Activated effector memory CD4-positive, alpha-beta T cell treated with anti-CD3 and anti-CD28 coated beads, Interleukin-2, amount 50 U/mL, for 16 hours (primary cell): Measurements from ENCODE around the gene SPEG.
"Not testable (repeated sequence)": the region's sequence is repeated elsewhere in the genome, so short reads cannot be mapped to it uniquely, and the experiment has no call there.

Experiments used
- DNase-seq: peaks from one replicate; pipeline ENCODE4 v3.0.0-alpha.2; 2020

SPEG gene

GRCh38 chr2:219434718-219435525, at the start of gene SPEG:
Gene SPEG (plus strand): TSS chr2:219434843. CDS start chr2:219434978, 135 bp downstream.
- no peak for DNase-seq

GRCh38 chr2:219384859-219385258, 49.8 kb upstream of the SPEG start:
- DNase-seq: no peak

- DNase-seq: no peak
Measured at GRCh38 chr2:219385958-219386520, 48.6 kb upstream of the SPEG start.

GRCh38 chr2:219386532-219387280, 47.9 kb upstream of the SPEG start:
- peak; percentile 65 for DNase-seq

- DNase-seq: peak; percentile 98
Measured at GRCh38 chr2:219387306-219388120, 47.1 kb upstream of the SPEG start, which contains the start of gene DNPEP. Gene DNPEP (minus strand): TSS chr2:219387912. CDS start chr2:219387794, 118 bp downstream.

- peak; percentile 99 for DNase-seq
Measured at GRCh38 chr2:219388121-219388906, 46.3 kb upstream of the SPEG start.

GRCh38 chr2:219388907-219389156, 45.8 kb upstream of the SPEG start:
- no peak for DNase-seq

GRCh38 chr2:219392754-219393153, 41.9 kb upstream of the SPEG start:
- no peak for DNase-seq

GRCh38 chr2:219395056-219395455, 39.6 kb upstream of the SPEG start:
- not testable (repeated sequence) for DNase-seq

- DNase-seq: no peak
Measured at GRCh38 chr2:219395609-219396008, 39.0 kb upstream of the SPEG start.

GRCh38 chr2:219396863-219397457, 37.7 kb upstream of the SPEG start:
- no peak for DNase-seq

GRCh38 chr2:219398721-219399363, 35.8 kb upstream of the SPEG start:
- no peak for DNase-seq

GRCh38 chr2:219399716-219400478, 34.7 kb upstream of the SPEG start:
- no peak for DNase-seq

GRCh38 chr2:219400562-219400961, 34.1 kb upstream of the SPEG start:
- DNase-seq: no peak

GRCh38 chr2:219401606-219402005, 33.0 kb upstream of the SPEG start:
- DNase-seq: no peak

GRCh38 chr2:219402665-219403515, 31.8 kb upstream of the SPEG start:
- DNase-seq: peak; percentile 84

GRCh38 chr2:219403861-219404260, 30.8 kb upstream of the SPEG start:
- DNase-seq: no peak

- peak; percentile 50 for DNase-seq
Measured at GRCh38 chr2:219404291-219404910, 30.2 kb upstream of the SPEG start.

- DNase-seq: no peak
Measured at GRCh38 chr2:219404954-219405353, 29.7 kb upstream of the SPEG start.
